ENCODE measurements around the gene AGRN.

GRCh38 chr1:996851-997712, 22.8 kb upstream of the AGRN start:
- TF ChIP-seq POLR2A (IDR thresholded peaks at IDR 0.05): no peak
- TF ChIP-seq CTCF (IDR thresholded peaks at IDR 0.05): no peak
